Mononuclear cell (primary cell): ENCODE measurements around the gene MYO5C. TPM values are rescaled to one million over a fixed set of nuclear protein-coding genes. Genes with fewer than 3 reads are reported as not detected.
"Not testable (repeated sequence)": the region's sequence is repeated elsewhere in the genome, so short reads cannot be mapped to it uniquely, and the experiment has no call there.

Experiments
- H3K27me3 ChIP-seq: 2 replicates; pipeline ENCODE4 v1.6.0; 2011; ENCODE audit warnings: low read length, control low read depth; ENCODE audit not compliant: insufficient read depth
- H3K4me1 ChIP-seq: 2 replicates; pipeline ENCODE4 v1.5.1; 2011; ENCODE audit warnings: mild to moderate bottlenecking, low read length, control low read depth; ENCODE audit not compliant: insufficient read depth
- H3K4me3 ChIP-seq: 2 replicates; pipeline ENCODE4 v1.5.1; 2011; ENCODE audit warnings: mild to moderate bottlenecking, low read length, moderate library complexity
- H3K9me3 ChIP-seq: 2 replicates; pipeline ENCODE4 v1.5.1; 2011; ENCODE audit warnings: low read depth, mild to moderate bottlenecking, control low read depth, low read length
- total RNA-seq: library from RNA; depleted of rRNA; stranded (reverse); fragments of >200 nt; gene quantifications from one replicate; pipeline ENCODE4 v1.2.3, GENCODE V29; 2012

Gene MYO5C
- total RNA-seq, 1 donor: 1.2 TPM

GRCh38 chr15:52289629-52290081 is 5.9 kb downstream of the MYO5C start:
- H3K4me1 ChIP-seq: peaks cover 10% of the 10 kb centered on the region
- H3K9me3 ChIP-seq: no peaks in the 10 kb centered on the region
- no peak overlapping the region for H3K4me3 ChIP-seq
- peaks cover 9% of the 10 kb centered on the region for H3K27me3 ChIP-seq

- Histone ChIP-seq H3K4me1 (peaks cover 10% of the 10 kb centered on the region), H3K27me3 (peaks cover 2% of the 10 kb centered on the region), H3K4me3 (no peak overlapping the region), H3K9me3 (no peaks in the 10 kb centered on the region)
Observed at GRCh38 chr15:52288986-52289385, 6.6 kb downstream of the MYO5C start.

GRCh38 chr15:52288051-52288942 is 7.3 kb downstream of the MYO5C start:
- H3K4me1 ChIP-seq: peaks cover 3% of the 10 kb centered on the region

GRCh38 chr15:52287114-52287513 is 8.5 kb downstream of the MYO5C start:
- Histone ChIP-seq H3K9me3 (no peaks in the 10 kb centered on the region), H3K4me1 (no peaks in the 10 kb centered on the region), H3K27me3 (no peaks in the 10 kb centered on the region), H3K4me3 (no peak overlapping the region)

More at GRCh38 chr15:52288051-52288942, 7.3 kb downstream of the MYO5C start:
- Histone ChIP-seq H3K27me3 (no peaks in the 10 kb centered on the region), H3K9me3 (no peaks in the 10 kb centered on the region), H3K4me3 (no peak overlapping the region)

GRCh38 chr15:52285941-52286340 is 9.7 kb downstream of the MYO5C start:
- not testable (repeated sequence) for H3K4me1 ChIP-seq, H3K4me3 ChIP-seq, H3K27me3 ChIP-seq, H3K9me3 ChIP-seq

GRCh38 chr15:52284164-52284563 is 11.4 kb downstream of the MYO5C start:
- Histone ChIP-seq H3K27me3 (no peaks in the 10 kb centered on the region), H3K4me3 (no peak overlapping the region), H3K9me3 (no peaks in the 10 kb centered on the region), H3K4me1 (no peaks in the 10 kb centered on the region)

GRCh38 chr15:52283281-52283680 is 12.3 kb downstream of the MYO5C start:
- H3K4me1 ChIP-seq: no peaks in the 10 kb centered on the region
- H3K27me3 ChIP-seq: no peaks in the 10 kb centered on the region
- H3K9me3 ChIP-seq: no peaks in the 10 kb centered on the region
- H3K4me3 ChIP-seq: no peak overlapping the region

- H3K27me3 ChIP-seq: no peaks in the 10 kb centered on the region
- H3K4me3 ChIP-seq: no peak overlapping the region
- H3K9me3 ChIP-seq: no peaks in the 10 kb centered on the region
- H3K4me1 ChIP-seq: no peaks in the 10 kb centered on the region
Observed at GRCh38 chr15:52282418-52282817, 13.2 kb downstream of the MYO5C start.

- H3K9me3 ChIP-seq: no peaks in the 10 kb centered on the region
- H3K27me3 ChIP-seq: no peaks in the 10 kb centered on the region
- no peak overlapping the region for H3K4me3 ChIP-seq
- H3K4me1 ChIP-seq: no peaks in the 10 kb centered on the region
Observed at GRCh38 chr15:52281085-52282035, 14.2 kb downstream of the MYO5C start.

GRCh38 chr15:52280326-52281084 is 15.1 kb downstream of the MYO5C start:
- H3K27me3 ChIP-seq: no peaks in the 10 kb centered on the region
- no peaks in the 10 kb centered on the region for H3K9me3 ChIP-seq
- H3K4me3 ChIP-seq: no peak overlapping the region
- H3K4me1 ChIP-seq: no peaks in the 10 kb centered on the region

- no peaks in the 10 kb centered on the region for H3K4me1 ChIP-seq
- no peak overlapping the region for H3K4me3 ChIP-seq
- H3K9me3 ChIP-seq: no peaks in the 10 kb centered on the region
- no peaks in the 10 kb centered on the region for H3K27me3 ChIP-seq
Observed at GRCh38 chr15:52278636-52279367, 16.8 kb downstream of the MYO5C start.

- Histone ChIP-seq H3K4me3 (no peak overlapping the region), H3K4me1 (no peaks in the 10 kb centered on the region), H3K9me3 (no peaks in the 10 kb centered on the region), H3K27me3 (no peaks in the 10 kb centered on the region)
Observed at GRCh38 chr15:52278135-52278534, 17.5 kb downstream of the MYO5C start.

GRCh38 chr15:52277575-52277974 is 18.0 kb downstream of the MYO5C start:
- H3K27me3 ChIP-seq: no peaks in the 10 kb centered on the region
- H3K4me1 ChIP-seq: no peaks in the 10 kb centered on the region
- H3K4me3 ChIP-seq: no peak overlapping the region
- no peaks in the 10 kb centered on the region for H3K9me3 ChIP-seq

- H3K4me3 ChIP-seq: no peak overlapping the region
Observed at GRCh38 chr15:52276256-52276770, 19.3 kb downstream of the MYO5C start.

More at GRCh38 chr15:52276256-52276770, 19.3 kb downstream of the MYO5C start:
- Histone ChIP-seq H3K9me3 (no peaks in the 10 kb centered on the region), H3K27me3 (no peaks in the 10 kb centered on the region), H3K4me1 (no peaks in the 10 kb centered on the region)
